CD14-positive monocyte (primary cell): Measurements from ENCODE around the gene NTN5. TPM values are rescaled to one million over a fixed set of nuclear protein-coding genes. Genes with fewer than 3 reads are reported as not detected.

Experiments
- DNase-seq, 3 donors: peaks; one replicate each; pipeline ENCODE4 v3.0.0-alpha.2; 2011 to 2022
- H2AFZ ChIP-seq: 2 replicates; pipeline ENCODE4 v1.6.0; 2012; ENCODE audit warnings: mild to moderate bottlenecking, low read depth, low read length, inconsistent platforms; ENCODE audit not compliant: insufficient read depth, poor library complexity, severe bottlenecking
- H3K27ac ChIP-seq, 2 donors: 1 replicate in 1 of 2; 2 replicates in 1 of 2; pipeline ENCODE4 v1.5.1; 2012 to 2013; ENCODE audit warnings: low read length in 2 of 2, control low read depth in 1 of 2, inconsistent platforms in 1 of 2, low read depth in 1 of 2, mild to moderate bottlenecking in 1 of 2
- H3K27me3 ChIP-seq, 2 donors: one replicate each; pipeline versions ENCODE4 v1.6.0 to v1.6.1; 2011 to 2013; ENCODE audit warnings: low read length in 2 of 2; ENCODE audit not compliant: control insufficient read depth in 2 of 2, insufficient read depth in 2 of 2
- H3K36me3 ChIP-seq, 2 donors: replicated peaks in 1 of 2; 1 replicate in 1 of 2; 2 replicates in 1 of 2; pipeline versions ENCODE4 v1.5.1 to v1.6.1; 2012 to 2013; ENCODE audit warnings: low read length in 2 of 2, control low read depth in 1 of 2, inconsistent platforms in 1 of 2, mild to moderate bottlenecking in 1 of 2; ENCODE audit not compliant: insufficient read depth in 2 of 2, control insufficient read depth in 1 of 2
- H3K4me1 ChIP-seq, 2 donors: 1 replicate in 1 of 2; 2 replicates in 1 of 2; pipeline versions ENCODE4 v1.5.1 to v1.6.1; 2012 to 2013; ENCODE audit warnings: low read length in 2 of 2, control low read depth in 1 of 2, inconsistent platforms in 1 of 2, mild to moderate bottlenecking in 1 of 2, moderate library complexity in 1 of 2; ENCODE audit not compliant: insufficient read depth in 2 of 2, control insufficient read depth in 1 of 2
- H3K4me2 ChIP-seq: replicated peaks from 2 replicates; pipeline ENCODE3; 2012; ENCODE audit warnings: low read length, moderate library complexity, mild to moderate bottlenecking; ENCODE audit not compliant: poor library complexity, severe bottlenecking; ENCODE audit errors: extremely low read depth
- H3K4me3 ChIP-seq, 3 experiments: fragments of 200-600 bp in 1 of 3; sonication (generic) in 1 of 3; replicated peaks in 1 of 3; 1 replicate in 2 of 3; 2 replicates in 1 of 3; pipeline ENCODE4 v1.5.1; 2011 to 2013; ENCODE audit warnings: low read length in 3 of 3, mild to moderate bottlenecking in 3 of 3, control low read depth in 2 of 3, low read depth in 2 of 3, inconsistent platforms in 1 of 3, moderate library complexity in 1 of 3
- H3K79me2 ChIP-seq: 2 replicates; pipeline ENCODE4 v1.6.0; 2012; ENCODE audit warnings: mild to moderate bottlenecking, control low read depth, inconsistent platforms, low read length, moderate library complexity; ENCODE audit not compliant: insufficient read depth
- H3K9ac ChIP-seq: 2 replicates; pipeline ENCODE4 v1.6.0; 2017; ENCODE audit warnings: low read length, mild to moderate bottlenecking; ENCODE audit not compliant: insufficient read depth, poor library complexity, severe bottlenecking
- H3K9me3 ChIP-seq, 2 donors: replicated peaks in 1 of 2; 1 replicate in 1 of 2; 2 replicates in 1 of 2; pipeline versions ENCODE4 v1.5.1 to v1.6.1; 2012 to 2013; ENCODE audit warnings: low read length in 2 of 2, control low read depth in 1 of 2; ENCODE audit not compliant: control insufficient read depth in 1 of 2, insufficient read depth in 1 of 2
- H4K20me1 ChIP-seq: 2 replicates; pipeline ENCODE4 v1.6.0; 2012; ENCODE audit warnings: mild to moderate bottlenecking, low read length, control low read depth, moderate library complexity; ENCODE audit not compliant: insufficient read depth
- H3K27ac Mint-ChIP-seq, 7 donors: one replicate each; pipeline ENCODE4 v1.8.0; 2020; ENCODE audit warnings: mild to moderate bottlenecking in 7 of 7, mixed read lengths in 7 of 7, moderate library complexity in 6 of 7, inconsistent platforms in 2 of 7
- H3K27me3 Mint-ChIP-seq, 3 donors: one replicate each; pipeline ENCODE4 v1.8.0; 2021 to 2022; ENCODE audit warnings: low read depth in 3 of 3, mild to moderate bottlenecking in 3 of 3, mixed read lengths in 3 of 3, moderate library complexity in 3 of 3, inconsistent platforms in 1 of 3
- H3K36me3 Mint-ChIP-seq, 2 donors: one replicate each; pipeline ENCODE4 v1.8.0; 2020; ENCODE audit warnings: mixed read lengths in 2 of 2, inconsistent platforms in 1 of 2, mild to moderate bottlenecking in 1 of 2
- H3K4me1 Mint-ChIP-seq: one replicate; pipeline ENCODE4 v1.8.0; 2020; ENCODE audit warnings: mild to moderate bottlenecking, mixed read lengths
- H3K4me3 Mint-ChIP-seq, 2 donors: one replicate each; pipeline ENCODE4 v1.8.0; 2020; ENCODE audit warnings: mild to moderate bottlenecking in 2 of 2, mixed read lengths in 2 of 2, moderate library complexity in 1 of 2
- H3K9me3 Mint-ChIP-seq, 7 donors: one replicate each; pipeline ENCODE4 v1.8.0; 2020 to 2022; ENCODE audit warnings: mixed read lengths in 7 of 7, mild to moderate bottlenecking in 6 of 7, moderate library complexity in 6 of 7, inconsistent platforms in 2 of 7
- CTCF ChIP-seq: fragments of 200-600 bp; IDR thresholded peaks from one replicate; pipeline ENCODE4 v1.8.0; 2022; ENCODE audit warnings: antibody characterized with exemption, mild to moderate bottlenecking
- WGBS: methylation state at CpG from one replicate; pipeline ENCODE4 v1.1.5; 2013; ENCODE audit warnings: missing lambda C conversion rate; ENCODE audit not compliant: insufficient coverage; 5-methylcytosine and 5-hydroxymethylcytosine counted together
- intact Hi-C, 2 donors: fragments of 100-400 bp; cut with micrococcal nuclease; formaldehyde crosslinking; loops; one replicate each; pipeline versions ENCODE4 v1.15.0 to v1.15.1; 2023
- polyA plus RNA-seq, 3 donors: library from polyadenylated mRNA; depleted of rRNA in 1 of 3; unstranded in 2 of 3; stranded (reverse) in 1 of 3; fragments of 300-500 nt in 2 of 3; fragments of >200 nt in 1 of 3; fragmentation: Illumina TruSeq in 2 of 3; gene quantifications; 1 replicate in 2 of 3; 2 replicates in 1 of 3; pipeline ENCODE4 v1.2.3, GENCODE V29; 2012 to 2021

NTN5 gene
- polyA plus RNA-seq, 3 donors, result 0.44 TPM; not detected in 2

GRCh38 chr19:48627201-48627864, 45.5 kb downstream of the NTN5 start:
- Mint-ChIP-seq H3K27me3 (no peaks in the 10 kb centered on the region), H3K4me3 (no peak overlapping the region), H3K36me3 (peaks cover 26 to 43% of the 10 kb centered on the region in 2 donors), H3K4me1 (peaks cover 54% of the 10 kb centered on the region), H3K9me3 (peaks cover 0 to 3% (median 0%) of the 10 kb centered on the region in 7 donors), H3K27ac (peak overlapping the region in 2 of 7 donors; percentile 30 to 67)
- Histone ChIP-seq H3K4me3 (no peak overlapping the region), H3K4me2 (no peak overlapping the region), H2AFZ (no peak overlapping the region), H3K9me3 (no peaks in the 10 kb centered on the region), H3K36me3 (peaks cover 20 to 45% of the 10 kb centered on the region in 2 donors), H3K27ac (no peak overlapping the region), H3K79me2 (peaks cover 15% of the 10 kb centered on the region), H3K4me1 (peaks cover 62 to 70% of the 10 kb centered on the region in 2 donors), H4K20me1 (peaks cover 39% of the 10 kb centered on the region), H3K9ac (no peak overlapping the region), H3K27me3 (no peaks in the 10 kb centered on the region)
- TF ChIP-seq CTCF, result no peak
- DNase-seq, result no peak
- intact Hi-C loops, result no loop called here
- 100% methylated on average over 3 of the region's 6 CpGs for WGBS

GRCh38 chr19:48625891-48626327, 46.9 kb downstream of the NTN5 start:
- H3K4me1 Mint-ChIP-seq, result peaks cover 54% of the 10 kb centered on the region
- H3K36me3 ChIP-seq, result peaks cover 12 to 32% of the 10 kb centered on the region in 2 donors

More at GRCh38 chr19:48625891-48626327, 46.9 kb downstream of the NTN5 start:
- H3K9me3 Mint-ChIP-seq, result peaks cover 0 to 3% (median 0%) of the 10 kb centered on the region in 7 donors
- DNase-seq, result no peak
- intact Hi-C loops, result no loop called here
- no peak overlapping the region for H3K4me3 ChIP-seq
- no peaks in the 10 kb centered on the region for H3K27me3 Mint-ChIP-seq
- no peak overlapping the region for H2AFZ ChIP-seq
- H3K4me1 ChIP-seq, result peaks cover 64 to 70% of the 10 kb centered on the region in 2 donors
- TF ChIP-seq CTCF, result no peak
- H3K79me2 ChIP-seq, result peaks cover 16% of the 10 kb centered on the region
- H4K20me1 ChIP-seq, result peaks cover 32% of the 10 kb centered on the region
- peaks cover 19 to 36% of the 10 kb centered on the region in 2 donors for H3K36me3 Mint-ChIP-seq
- H3K4me3 Mint-ChIP-seq, result no peak overlapping the region
- 94% methylated on average over 26 of the region's 30 CpGs for WGBS
- no peak overlapping the region for H3K9ac ChIP-seq
- H3K27ac Mint-ChIP-seq, result no peak overlapping the region
- H3K4me2 ChIP-seq, result no peak overlapping the region
- no peaks in the 10 kb centered on the region for H3K27me3 ChIP-seq
- no peaks in the 10 kb centered on the region for H3K9me3 ChIP-seq
- H3K27ac ChIP-seq, result no peak overlapping the region
